GM19468 (cell line): ENCODE data around the gene RASSF9.

ENCODE experiments used
- ATAC-seq: cut with Tn5 transposase; IDR thresholded peaks from one replicate; pipeline ENCODE4 v1.9.1; 2021; ENCODE audit warnings: mild to moderate bottlenecking, moderate library complexity, moderate number of reproducible peaks; ENCODE audit not compliant: unreplicated experiment; ENCODE audit errors: extremely low read depth

Gene RASSF9

GRCh38 chr12:85823436-85824180 is 12.6 kb downstream of the RASSF9 start:
- no peak for ATAC-seq

- ATAC-seq, result no peak
Measured at GRCh38 chr12:85821759-85822158, 14.4 kb downstream of the RASSF9 start.

GRCh38 chr12:85821206-85821605 is 15.0 kb downstream of the RASSF9 start:
- ATAC-seq, result no peak

GRCh38 chr12:85820101-85820500 is 16.1 kb downstream of the RASSF9 start:
- no peak for ATAC-seq

GRCh38 chr12:85814741-85815140 is 21.5 kb downstream of the RASSF9 start:
- ATAC-seq, result no peak

- no peak for ATAC-seq
Measured at GRCh38 chr12:85814071-85814470, 22.1 kb downstream of the RASSF9 start.

GRCh38 chr12:85809500-85809899 is 26.7 kb downstream of the RASSF9 start:
- no peak for ATAC-seq

- ATAC-seq, result no peak
Measured at GRCh38 chr12:85807730-85808129, 28.5 kb downstream of the RASSF9 start.

GRCh38 chr12:85805654-85806053 is 30.6 kb downstream of the RASSF9 start:
- ATAC-seq, result no peak

GRCh38 chr12:85804663-85805062 is 31.5 kb downstream of the RASSF9 start:
- no peak for ATAC-seq

GRCh38 chr12:85803923-85804322 is 32.3 kb downstream of the RASSF9 start:
- ATAC-seq, result no peak

GRCh38 chr12:85803231-85803630 is 33.0 kb downstream of the RASSF9 start:
- no peak for ATAC-seq

- ATAC-seq, result no peak
Measured at GRCh38 chr12:85798122-85798521, 38.1 kb downstream of the RASSF9 start.

GRCh38 chr12:85796001-85796400 is 40.2 kb downstream of the RASSF9 start:
- ATAC-seq, result no peak

GRCh38 chr12:85794531-85794930 is 41.7 kb downstream of the RASSF9 start:
- no peak for ATAC-seq

GRCh38 chr12:85784096-85784720 is 52.0 kb downstream of the RASSF9 start:
- no peak for ATAC-seq

- no peak for ATAC-seq
Measured at GRCh38 chr12:85782711-85783110, 53.5 kb downstream of the RASSF9 start.

- no peak for ATAC-seq
Measured at GRCh38 chr12:85781766-85782165, 54.4 kb downstream of the RASSF9 start.

- ATAC-seq, result no peak
Measured at GRCh38 chr12:85779768-85780167, 56.4 kb downstream of the RASSF9 start.

- no peak for ATAC-seq
Measured at GRCh38 chr12:85775091-85775490, 61.1 kb downstream of the RASSF9 start.

GRCh38 chr12:85765453-85765869 is 70.7 kb downstream of the RASSF9 start:
- ATAC-seq, result no peak

- no peak for ATAC-seq
Measured at GRCh38 chr12:85759623-85760022, 76.6 kb downstream of the RASSF9 start.
